GM18870 (cell line): ENCODE measurements around the gene INO80C.

Experiments
- ATAC-seq: cut with Tn5 transposase; IDR thresholded peaks from one replicate; pipeline ENCODE4 v1.9.1; 2021; ENCODE audit warnings: moderate library complexity; ENCODE audit not compliant: unreplicated experiment

Gene INO80C

DNA sequence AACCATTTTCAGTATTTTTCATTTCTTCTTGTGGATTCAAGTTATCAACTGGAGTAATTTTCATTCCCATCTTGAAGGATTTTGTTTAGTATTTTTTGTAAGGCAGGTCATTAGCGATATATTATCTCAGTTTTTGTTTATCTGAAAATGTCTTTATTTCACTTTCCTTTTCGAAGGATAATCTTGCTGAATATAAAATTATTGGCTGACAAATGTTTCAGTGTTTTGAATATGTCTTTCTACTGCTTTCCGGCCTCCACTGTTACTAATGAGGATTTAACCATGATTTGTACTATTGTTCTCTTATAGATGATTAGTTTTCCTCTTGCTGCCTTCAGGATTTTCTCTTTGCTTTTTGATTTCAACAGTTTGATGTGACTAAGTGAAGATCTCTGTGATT lies 62.4 kb downstream of the INO80C start:
- no peak for ATAC-seq

DNA sequence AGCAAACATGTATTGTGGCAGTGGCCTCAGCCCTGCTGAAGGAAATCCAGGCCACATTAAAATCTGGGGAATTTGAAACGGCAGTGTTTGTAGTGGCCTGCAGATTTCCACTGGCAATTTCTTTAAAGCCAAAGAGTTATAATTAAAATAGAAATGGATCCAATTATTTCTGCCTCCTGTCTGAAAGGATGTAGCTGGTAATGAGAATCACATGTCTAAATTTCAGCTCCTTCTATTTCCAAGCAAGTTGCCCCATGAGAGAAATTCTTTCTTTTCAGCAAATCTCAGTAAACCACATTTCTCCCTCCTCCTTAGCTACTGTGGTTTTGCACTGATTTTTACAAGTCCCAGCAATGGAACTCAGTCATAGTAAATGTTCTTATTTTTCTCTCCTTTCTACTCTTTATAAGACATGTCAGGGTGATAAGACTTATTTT lies 65.2 kb downstream of the INO80C start:
- ATAC-seq = no peak

DNA sequence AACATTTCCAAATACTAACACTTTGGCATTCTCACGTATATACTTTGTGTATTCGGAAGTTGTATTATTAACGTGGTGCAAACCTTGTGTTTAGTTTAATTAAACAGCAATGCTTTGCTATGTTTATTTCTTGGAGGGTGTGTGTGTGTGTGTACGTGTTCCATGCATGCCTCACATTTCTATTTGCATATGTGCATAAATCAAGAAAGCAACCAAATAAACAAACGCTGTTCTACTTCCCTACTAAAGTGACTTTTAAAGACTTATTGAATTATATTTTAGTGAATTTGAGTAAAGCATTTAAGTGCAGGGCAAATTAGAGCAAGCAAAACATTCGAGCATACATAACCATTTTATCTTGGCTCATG lies 66.4 kb downstream of the INO80C start:
- ATAC-seq = no peak

DNA sequence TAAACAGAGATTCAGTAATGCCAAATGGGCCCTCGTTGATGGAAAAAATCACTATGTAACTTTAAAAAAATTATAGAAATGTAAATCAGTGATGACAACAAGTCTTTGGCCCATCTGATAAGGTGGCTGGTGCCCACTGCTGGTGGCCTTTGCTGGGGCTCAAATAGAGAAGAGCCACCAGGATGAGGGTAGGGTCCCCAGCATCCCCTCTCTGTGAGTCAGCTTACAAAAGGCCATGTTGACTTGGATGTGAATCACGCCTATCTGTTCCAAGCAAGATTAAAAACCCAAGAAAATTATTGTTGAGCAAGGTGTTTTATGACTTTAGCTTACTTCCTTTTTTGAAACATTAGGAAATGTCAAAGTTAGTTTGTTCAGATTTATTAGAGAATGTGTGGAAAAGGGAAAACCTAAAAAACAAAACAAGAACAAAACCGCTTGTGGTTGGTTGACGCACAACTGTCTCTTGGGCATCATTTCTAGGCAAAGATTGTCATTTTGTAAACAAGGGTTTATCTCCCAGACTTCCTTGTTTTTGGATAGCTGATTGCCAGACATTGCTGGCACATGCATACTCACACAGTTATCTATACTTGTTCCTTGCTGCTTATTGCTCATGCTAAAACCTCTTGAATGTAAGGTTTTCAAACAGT lies 66.9 kb downstream of the INO80C start:
- ATAC-seq = no peak

DNA sequence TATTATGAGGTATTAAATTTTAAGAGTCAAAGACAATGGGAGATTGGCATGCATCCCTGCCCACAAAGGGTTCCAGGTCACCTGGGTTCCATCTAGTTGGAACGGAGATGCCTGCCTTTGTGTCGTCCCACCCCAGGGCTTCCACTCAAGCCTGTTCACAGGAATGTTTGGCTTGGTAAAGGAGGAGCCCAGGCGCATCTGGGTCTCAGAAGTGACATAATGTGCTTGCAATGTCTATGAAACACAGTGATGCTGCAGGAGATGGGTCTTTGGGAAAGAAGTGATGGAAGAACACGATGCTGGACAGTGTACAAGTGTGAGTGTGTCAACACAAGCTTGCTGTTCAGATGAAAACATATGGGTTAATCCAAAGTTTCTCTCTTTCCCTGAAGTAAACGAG lies 71.0 kb downstream of the INO80C start:
- no peak for ATAC-seq

DNA sequence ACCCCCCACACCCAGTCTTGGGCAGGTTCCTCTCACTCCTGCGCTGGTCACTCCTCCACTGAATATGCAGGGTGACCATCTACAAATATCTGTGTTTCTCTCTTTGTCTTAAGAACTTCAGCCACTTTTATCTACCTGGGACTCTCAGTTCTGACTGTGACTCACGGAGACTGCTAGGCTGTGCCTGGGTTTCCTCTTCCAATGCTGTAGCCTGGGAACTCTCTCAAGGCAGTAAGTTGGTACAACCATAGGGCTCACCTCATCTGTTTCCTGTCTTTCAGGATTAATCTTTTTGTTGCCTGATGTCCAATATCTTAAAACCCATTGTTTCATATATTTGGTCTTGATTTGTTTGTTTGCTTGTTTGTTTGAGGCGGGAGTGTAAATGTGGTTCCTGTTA lies 73.4 kb downstream of the INO80C start:
- no peak for ATAC-seq

DNA sequence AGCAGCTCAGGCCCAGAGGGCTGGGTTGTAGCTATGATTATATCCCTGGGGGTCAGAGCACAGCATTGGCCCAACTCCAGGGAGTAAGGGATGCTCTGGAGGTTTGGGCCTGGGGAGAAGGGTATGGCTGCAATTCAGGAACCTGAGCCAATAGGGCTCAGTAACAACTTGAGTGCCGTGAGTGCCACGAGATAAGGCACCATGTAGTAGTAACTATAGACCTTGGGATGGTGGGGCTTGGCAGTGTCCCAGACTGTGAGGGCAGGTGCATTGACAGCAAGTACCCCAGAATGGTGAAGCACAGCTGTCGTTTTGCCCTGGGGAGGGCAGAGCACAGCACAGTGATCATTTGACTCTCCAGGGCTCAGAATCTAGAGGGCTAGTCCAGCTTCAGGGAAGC lies 75.5 kb downstream of the INO80C start:
- ATAC-seq = no peak

DNA sequence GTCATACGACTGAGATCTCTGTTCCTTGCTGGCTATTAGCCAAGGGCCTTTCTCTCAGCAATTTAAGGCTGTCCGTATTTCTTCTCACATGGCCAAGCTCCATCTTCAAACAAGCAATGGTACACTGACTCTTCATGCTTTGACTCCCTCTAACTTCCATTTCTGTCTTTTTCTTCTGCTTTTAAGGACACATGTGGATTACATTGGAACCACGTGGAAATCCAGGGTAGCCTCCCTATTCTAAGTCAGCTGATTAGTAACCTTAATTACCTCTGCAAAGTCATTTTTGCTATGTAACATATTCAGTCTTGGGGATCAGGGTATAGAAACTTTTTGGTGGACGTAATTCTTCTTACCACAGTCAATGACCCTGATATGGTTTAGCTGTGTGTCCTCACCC lies 79.2 kb downstream of the INO80C start:
- no peak for ATAC-seq
